HL-60 (cell line): ENCODE data around the gene ACSL5.

Experiments
- DNase-seq, 2 experiments: peaks; one replicate each; pipeline ENCODE4 v3.0.0-alpha.2; 2010 to 2020; ENCODE audit warnings: low read depth in 1 of 2, low spot score in 1 of 2
- H3K27ac ChIP-seq: fragments of 250-450 bp; sonication (Bioruptor Pico); replicated peaks from 2 replicates; pipeline ENCODE4 v1.5.1; 2020; ENCODE audit warnings: mild to moderate bottlenecking, moderate library complexity
- H3K27me3 ChIP-seq: fragments of 250-450 bp; sonication (Bioruptor Pico); 2 replicates; pipeline ENCODE4 v1.5.1; 2021; ENCODE audit warnings: mild to moderate bottlenecking, moderate library complexity; ENCODE audit not compliant: insufficient read depth, poor library complexity, severe bottlenecking
- H3K4me3 ChIP-seq: replicated peaks from 2 replicates; pipeline ENCODE4 v1.5.1; 2011; ENCODE audit warnings: mild to moderate bottlenecking, control low read depth, low read length; ENCODE audit not compliant: insufficient read depth
- CTCF ChIP-seq: IDR thresholded peaks from one replicate; pipeline ENCODE4 v1.5.1; 2011; ENCODE audit warnings: low read length, control low read depth, inconsistent platforms; ENCODE audit not compliant: insufficient read depth
- GABPA ChIP-seq: IDR thresholded peaks from 2 replicates; pipeline ENCODE4 v1.6.1; 2012; ENCODE audit warnings: low read depth
- POLR2AphosphoS5 ChIP-seq: IDR thresholded peaks from 2 replicates; pipeline ENCODE4 v1.6.1; 2012; ENCODE audit warnings: low read depth
- REST ChIP-seq: IDR thresholded peaks from 2 replicates; pipeline ENCODE4 v1.6.1; 2012; ENCODE audit warnings: low read depth; ENCODE audit not compliant: insufficient replicate concordance
- SPI1 ChIP-seq: IDR thresholded peaks from 2 replicates; pipeline ENCODE4 v1.6.1; 2012; ENCODE audit warnings: low read depth, mild to moderate bottlenecking, borderline replicate concordance

ACSL5 gene

GRCh38 chr10:112429147-112429546, 55.2 kb downstream of the ACSL5 start:
- no peak for TF ChIP-seq CTCF
- TF ChIP-seq GABPA = no peak
- no peak for TF ChIP-seq POLR2AphosphoS5
- no peak for TF ChIP-seq REST
- TF ChIP-seq SPI1 = no peak
- H3K27me3 ChIP-seq = no peaks in the 10 kb centered on the region
- no peak overlapping the region for H3K27ac ChIP-seq
- DNase-seq = no peak
- H3K4me3 ChIP-seq = no peak overlapping the region

- no peak for DNase-seq
- Histone ChIP-seq H3K27me3 (no peaks in the 10 kb centered on the region), H3K4me3 (no peak overlapping the region), H3K27ac (no peak overlapping the region)
- TF ChIP-seq GABPA (no peak), REST (no peak), CTCF (no peak)
These were observed 55.8 kb downstream of the ACSL5 start for GRCh38 chr10:112429654-112430230.

- H3K27ac ChIP-seq = no peak overlapping the region
- no peak overlapping the region for H3K4me3 ChIP-seq
- no peaks in the 10 kb centered on the region for H3K27me3 ChIP-seq
- no peak for DNase-seq
- TF ChIP-seq GABPA = no peak
- no peak for TF ChIP-seq SPI1
- no peak for TF ChIP-seq POLR2AphosphoS5
- no peak for TF ChIP-seq REST
These were observed 59.2 kb downstream of the ACSL5 start for GRCh38 chr10:112433136-112433535.
